GM21390 (cell line): ENCODE results near the gene GRAMD2B.
"Not testable (repeated sequence)": the region's sequence is repeated elsewhere in the genome, so short reads cannot be mapped to it uniquely, and the experiment has no call there.

ENCODE experiments used
- ATAC-seq: cut with Tn5 transposase; IDR thresholded peaks from one replicate; pipeline ENCODE4 v1.9.1; 2021; ENCODE audit not compliant: unreplicated experiment

Gene GRAMD2B

GRCh38 chr5:126422994-126423788 lies at the start of gene GRAMD2B:
Gene GRAMD2B, plus strand, starts transcription at chr5:126423409. Its CDS starts 198 bp downstream, at chr5:126423607.
- ATAC-seq, result peak; percentile 79

GRCh38 chr5:126374109-126374416 lies 49.1 kb upstream of the GRAMD2B start:
- ATAC-seq, result no peak

- ATAC-seq, result no peak
Measured at GRCh38 chr5:126376443-126376842, 46.8 kb upstream of the GRAMD2B start.

- no peak for ATAC-seq
Measured at GRCh38 chr5:126377424-126377823, 45.8 kb upstream of the GRAMD2B start.

- ATAC-seq, result not testable (repeated sequence)
Measured at GRCh38 chr5:126380316-126380715, 42.9 kb upstream of the GRAMD2B start.

- no peak for ATAC-seq
Measured at GRCh38 chr5:126383246-126383645, 40.0 kb upstream of the GRAMD2B start.

GRCh38 chr5:126383776-126384175 lies 39.4 kb upstream of the GRAMD2B start:
- no peak for ATAC-seq

- ATAC-seq, result no peak
Measured at GRCh38 chr5:126384985-126385384, 38.2 kb upstream of the GRAMD2B start.

- ATAC-seq, result no peak
Measured at GRCh38 chr5:126385524-126386502, 37.4 kb upstream of the GRAMD2B start.

GRCh38 chr5:126389179-126389578 lies 34.0 kb upstream of the GRAMD2B start:
- no peak for ATAC-seq

- ATAC-seq, result no peak
Measured at GRCh38 chr5:126390051-126390450, 33.2 kb upstream of the GRAMD2B start.

GRCh38 chr5:126391386-126391785 lies 31.8 kb upstream of the GRAMD2B start:
- no peak for ATAC-seq

GRCh38 chr5:126394211-126394788 lies 28.9 kb upstream of the GRAMD2B start:
- no peak for ATAC-seq

GRCh38 chr5:126395198-126395597 lies 28.0 kb upstream of the GRAMD2B start:
- no peak for ATAC-seq

GRCh38 chr5:126395605-126396004 lies 27.6 kb upstream of the GRAMD2B start:
- no peak for ATAC-seq

GRCh38 chr5:126396721-126397120 lies 26.5 kb upstream of the GRAMD2B start:
- ATAC-seq, result not testable (repeated sequence)

GRCh38 chr5:126398791-126399190 lies 24.4 kb upstream of the GRAMD2B start:
- ATAC-seq, result no peak

GRCh38 chr5:126400621-126401251 lies 22.5 kb upstream of the GRAMD2B start:
- no peak for ATAC-seq

- no peak for ATAC-seq
Measured at GRCh38 chr5:126402621-126403555, 20.3 kb upstream of the GRAMD2B start.

- ATAC-seq, result no peak
Measured at GRCh38 chr5:126403876-126404275, 19.3 kb upstream of the GRAMD2B start.
